ENCODE data around the gene PHTF1. TPM values are rescaled to one million over a fixed set of nuclear protein-coding genes. Genes with fewer than 3 reads are reported as not detected.

The PHTF1 gene
- total and polyA plus RNA-seq, 12 donors: 4.9 to 14.8 (median 9.6) TPM

DNA sequence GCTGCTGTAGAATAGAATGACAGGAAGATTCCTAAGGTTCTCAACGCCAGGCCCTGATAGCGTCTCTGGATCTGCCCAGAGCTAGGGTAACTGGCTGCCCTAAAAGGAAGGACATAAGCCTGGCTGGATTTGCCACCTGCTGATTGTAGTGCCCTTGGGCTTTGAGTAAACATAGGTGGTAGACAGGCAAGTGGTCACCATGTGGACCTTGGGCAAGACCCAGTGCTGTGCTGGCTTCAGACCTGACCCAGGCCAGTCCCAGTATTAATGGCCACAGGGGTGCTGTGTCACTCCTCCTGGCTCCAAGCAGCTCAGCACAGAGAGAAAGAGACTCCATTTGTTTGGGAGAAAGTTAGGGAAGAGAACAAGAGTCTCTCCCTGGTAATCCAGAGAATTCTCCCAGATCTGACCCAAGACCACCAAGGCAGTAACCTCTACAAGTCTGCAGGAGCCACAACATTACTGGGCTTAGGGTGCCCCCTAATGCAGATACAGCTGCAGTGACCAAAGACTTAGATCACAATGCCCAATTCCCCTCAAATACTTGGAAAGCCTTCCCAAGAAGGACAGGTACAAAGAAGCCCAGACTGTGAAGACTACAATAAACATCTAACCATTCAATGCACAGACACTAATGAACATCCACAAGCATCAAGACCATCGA, 44.5 kb downstream of the PHTF1 start:
- no peak overlapping the region for H3K27ac ChIP-seq
- intact Hi-C loops (cut with DNase I): no loop called here
- no peak for DNase-seq
- TF ChIP-seq, protein P1, sequence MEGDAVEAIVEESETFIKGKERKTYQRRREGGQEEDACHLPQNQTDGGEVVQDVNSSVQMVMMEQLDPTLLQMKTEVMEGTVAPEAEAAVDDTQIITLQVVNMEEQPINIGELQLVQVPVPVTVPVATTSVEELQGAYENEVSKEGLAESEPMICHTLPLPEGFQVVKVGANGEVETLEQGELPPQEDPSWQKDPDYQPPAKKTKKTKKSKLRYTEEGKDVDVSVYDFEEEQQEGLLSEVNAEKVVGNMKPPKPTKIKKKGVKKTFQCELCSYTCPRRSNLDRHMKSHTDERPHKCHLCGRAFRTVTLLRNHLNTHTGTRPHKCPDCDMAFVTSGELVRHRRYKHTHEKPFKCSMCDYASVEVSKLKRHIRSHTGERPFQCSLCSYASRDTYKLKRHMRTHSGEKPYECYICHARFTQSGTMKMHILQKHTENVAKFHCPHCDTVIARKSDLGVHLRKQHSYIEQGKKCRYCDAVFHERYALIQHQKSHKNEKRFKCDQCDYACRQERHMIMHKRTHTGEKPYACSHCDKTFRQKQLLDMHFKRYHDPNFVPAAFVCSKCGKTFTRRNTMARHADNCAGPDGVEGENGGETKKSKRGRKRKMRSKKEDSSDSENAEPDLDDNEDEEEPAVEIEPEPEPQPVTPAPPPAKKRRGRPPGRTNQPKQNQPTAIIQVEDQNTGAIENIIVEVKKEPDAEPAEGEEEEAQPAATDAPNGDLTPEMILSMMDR (IDR thresholded peaks at IDR 0.05): peak in 1 of 9 donors; percentile 7
- peaks cover 0 to 15% (median 0%) of the 10 kb centered on the region in 11 donors for H3K9me3 ChIP-seq
- no peak for ATAC-seq
- H3K27me3 ChIP-seq: no peaks in the 10 kb centered on the region
- H3K4me1 ChIP-seq: no peaks in the 10 kb centered on the region
- H3K4me3 ChIP-seq: no peak overlapping the region
- H3K36me3 ChIP-seq: peaks cover 0 to 81% (median 6%) of the 10 kb centered on the region in 9 donors
- 92 to 95% methylated on average over 3 of the region's 3 CpGs for WGBS, 2 donors

DNA sequence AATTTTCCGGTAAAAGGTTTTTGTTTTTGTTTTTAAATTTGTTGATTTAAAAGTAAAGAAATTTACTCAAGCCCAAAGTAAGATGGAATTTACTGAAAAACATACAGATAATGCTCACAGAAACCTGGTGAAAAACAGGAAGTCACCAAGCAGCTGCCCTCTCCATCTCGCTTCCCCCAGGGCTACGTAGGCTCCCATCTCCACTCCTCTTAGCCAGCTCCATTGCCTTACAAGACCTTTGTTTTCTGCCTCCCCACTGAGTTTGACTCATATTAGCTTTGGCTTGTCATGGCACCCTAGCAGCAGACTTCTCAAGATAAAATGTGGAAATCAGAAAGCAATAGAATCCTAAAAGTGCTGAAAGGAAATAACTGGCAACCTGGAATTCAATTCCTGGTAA, 57.9 kb downstream of the PHTF1 start:
- TF ChIP-seq, protein P1 (IDR thresholded peaks at IDR 0.05): no peak
- Histone ChIP-seq H3K4me1 (no peaks in the 10 kb centered on the region), H3K27ac (no peak overlapping the region), H3K9me3 (no peaks in the 10 kb centered on the region), H3K4me3 (no peak overlapping the region), H3K27me3 (no peaks in the 10 kb centered on the region), H3K36me3 (peaks cover 0 to 68% (median 9%) of the 10 kb centered on the region in 9 donors)
- 84 to 97% methylated on average over 3 of the region's 3 CpGs for WGBS, 2 donors
- intact Hi-C loops (cut with DNase I): no loop called here
- ATAC-seq (no peak), DNase-seq (no peak)

DNA sequence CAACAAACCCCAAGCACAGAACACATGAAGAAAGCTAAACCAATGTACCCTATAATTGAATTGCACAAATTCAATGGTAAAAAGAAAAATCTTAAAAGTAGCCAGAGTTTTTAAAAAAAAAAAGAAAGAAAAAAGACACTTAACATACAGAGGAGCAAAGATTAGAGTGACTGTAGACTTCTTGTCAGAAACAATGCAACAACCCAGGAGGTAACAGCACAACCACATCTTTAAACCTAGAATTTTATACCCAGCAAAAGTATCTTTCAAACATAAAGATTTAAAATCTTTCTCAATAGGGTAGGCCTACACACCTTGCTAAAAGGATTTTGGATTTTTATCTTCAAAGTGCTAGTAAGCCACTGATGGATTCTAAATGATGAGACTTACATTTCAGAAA, 64.4 kb downstream of the PHTF1 start:
- peaks cover 0 to 60% (median 14%) of the 10 kb centered on the region in 9 donors for H3K36me3 ChIP-seq
- no peak for ATAC-seq

DNA sequence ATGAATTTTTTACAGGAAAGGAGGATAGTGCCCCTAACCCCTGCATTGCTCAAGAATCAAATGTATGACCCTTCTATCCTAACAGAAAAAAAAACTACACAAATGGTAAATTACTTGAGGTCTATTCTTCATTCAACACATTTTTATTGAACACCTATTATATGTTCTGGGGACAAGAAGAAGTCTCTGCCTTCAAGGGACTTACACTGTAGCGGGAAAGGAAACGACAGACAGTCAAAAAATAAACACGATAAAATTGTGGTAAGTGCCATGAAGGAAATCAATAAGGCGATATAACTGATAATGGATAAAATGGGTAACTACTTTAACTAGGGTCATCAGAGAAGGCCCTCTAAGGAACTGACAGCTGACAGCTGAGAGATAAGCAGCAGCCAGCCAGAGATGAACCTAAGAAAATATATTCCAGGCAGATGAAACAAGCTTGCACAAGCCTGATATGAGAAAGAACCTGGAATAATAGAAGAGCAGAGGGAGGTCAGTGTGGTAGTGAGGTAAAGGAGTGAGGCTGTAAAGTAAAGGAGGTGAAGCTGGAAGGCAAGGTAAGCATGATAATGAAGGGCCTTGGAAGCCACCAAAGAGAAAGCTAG, 66.4 kb downstream of the PHTF1 start:
- DNase-seq (no peak), ATAC-seq (no peak)
- Histone ChIP-seq H3K27ac (no peak overlapping the region), H3K4me3 (no peak overlapping the region), H3K4me1 (no peaks in the 10 kb centered on the region), H3K27me3 (no peaks in the 10 kb centered on the region), H3K36me3 (peaks cover 0 to 49% (median 14%) of the 10 kb centered on the region in 9 donors), H3K9me3 (peaks cover 0 to 27% (median 14%) of the 10 kb centered on the region in 11 donors)
- TF ChIP-seq, protein P1 (IDR thresholded peaks at IDR 0.05): no peak
- intact Hi-C loops (cut with DNase I): no loop called here
- 93 to 98% methylated on average over 4 of the region's 4 CpGs for WGBS, 2 donors

More for the DNA sequence above, 64.4 kb downstream of the PHTF1 start:
- H3K4me1 ChIP-seq: no peaks in the 10 kb centered on the region
- H3K4me3 ChIP-seq: no peak overlapping the region
- TF ChIP-seq, protein P1 (IDR thresholded peaks at IDR 0.05): no peak
- no peaks in the 10 kb centered on the region for H3K27me3 ChIP-seq
- intact Hi-C loops (cut with DNase I): no loop called here
- peaks cover 0 to 27% (median 14%) of the 10 kb centered on the region in 11 donors for H3K9me3 ChIP-seq
- no peak for DNase-seq
- H3K27ac ChIP-seq: no peak overlapping the region
